K562 (cell line): ENCODE data around the gene DMWD. TPM values are rescaled to one million over a fixed set of nuclear protein-coding genes. Genes with fewer than 3 reads are reported as not detected.
A peak's percentile ranks its signal among the peaks of the same experiment; 100 is the strongest.

Experiments
- ATAC-seq: fragments of 200-7000 bp; cut with Tn5 transposase; 3 replicates; pipeline ENCODE4 v1.9.1; 2020; ENCODE audit warnings: moderate library complexity
- BruUV-seq: library from RNA; stranded (reverse); fragments of 400-500 nt; replicated peaks from 2 replicates; lab custom pipeline; 2021; lab: Mats Ljungman, UMichigan
- CTCF ChIA-PET: fragments of 300-600 bp; formaldehyde crosslinking; extraction: SDS; loops from one replicate; lab custom pipeline; 2021; ENCODE audit warnings: low intra/inter-chr PET ratio; lab: Yijun Ruan, JAX
- POLR2A ChIA-PET: fragments of 300-600, 350-650 bp; sonication (Branson Sonifier 250); formaldehyde crosslinking; extraction: SDS; loops from one replicate; lab custom pipeline; 2021; ENCODE audit warnings: antibody characterized with exemption, inconsistent platforms; lab: Yijun Ruan, JAX
- DNase-seq, 4 experiments: peaks; one replicate each; pipeline versions ENCODE4 v3.0.0 to v3.0.0-alpha.2; 2011 to 2018; ENCODE audit warnings: low spot score in 3 of 4, mixed read lengths in 3 of 4; ENCODE audit errors: extremely low read depth in 1 of 4
- FAIRE-seq: peaks from 2 replicates; lab custom pipeline; 2011; peaks lifted over from hg19 to GRCh38; lab: Jason Lieb, UNC
- H2AFZ ChIP-seq: 2 replicates; pipeline ENCODE4 v1.6.0; 2011; ENCODE audit warnings: low read depth, low read length, control low read depth, inconsistent platforms
- H3K27ac ChIP-seq: fragments of 200-600 bp; 3 replicates; pipeline ENCODE4 v1.8.0; 2011; ENCODE audit warnings: low read depth, mild to moderate bottlenecking, control low read depth, inconsistent platforms, low read length, moderate library complexity, mixed read lengths; ENCODE audit errors: extremely low read depth
- H3K27me3 ChIP-seq, 2 experiments: fragments of 300-600 bp in 1 of 2; 2 replicates in 1 of 2; 3 replicates in 1 of 2; pipeline versions ENCODE4 v1.6.0 to v1.8.0; 2011; ENCODE audit warnings: inconsistent platforms in 2 of 2, low read length in 2 of 2, mild to moderate bottlenecking in 1 of 2, mixed read lengths in 1 of 2, moderate library complexity in 1 of 2; ENCODE audit not compliant: control insufficient read depth in 2 of 2, insufficient read depth in 2 of 2
- H3K36me3 ChIP-seq: fragments of 300-600 bp; 3 replicates; pipeline ENCODE4 v1.8.0; 2011; ENCODE audit warnings: mild to moderate bottlenecking, low read length, inconsistent platforms; ENCODE audit not compliant: control insufficient read depth, insufficient read depth
- H3K4me1 ChIP-seq, 2 experiments: fragments of 200-600 bp in 1 of 2; replicated peaks in 1 of 2; 2 replicates in 1 of 2; 3 replicates in 1 of 2; pipeline versions ENCODE4 v1.5.1 to v1.8.0; 2011; ENCODE audit warnings: inconsistent platforms in 2 of 2, low read length in 2 of 2, mild to moderate bottlenecking in 1 of 2, mixed read lengths in 1 of 2, moderate library complexity in 1 of 2; ENCODE audit not compliant: control insufficient read depth in 2 of 2, insufficient read depth in 2 of 2
- H3K4me2 ChIP-seq: 2 replicates; pipeline ENCODE4 v1.6.1; 2011; ENCODE audit warnings: low read length, control low read depth, inconsistent platforms, mixed read lengths; ENCODE audit not compliant: insufficient read depth
- H3K4me3 ChIP-seq: fragments of 200-600 bp; sonication (generic), shearing (Covaris generic); 2 replicates; pipeline ENCODE4 v1.5.1; 2016; ENCODE audit warnings: control low read depth, inconsistent platforms
- H3K79me2 ChIP-seq: fragments of 200-600 bp; 3 replicates; pipeline ENCODE4 v1.8.0; 2011; ENCODE audit warnings: low read length, inconsistent platforms; ENCODE audit not compliant: control insufficient read depth, insufficient read depth
- H3K9ac ChIP-seq, 2 experiments: 2 replicates each; pipeline versions ENCODE4 v1.6.0 to v1.6.1; 2011; ENCODE audit warnings: low read depth in 2 of 2, low read length in 2 of 2, control low read depth in 1 of 2, inconsistent platforms in 1 of 2, mild to moderate bottlenecking in 1 of 2, mixed read lengths in 1 of 2; ENCODE audit not compliant: insufficient read depth in 1 of 2
- H3K9me1 ChIP-seq: one replicate; pipeline ENCODE4 v1.6.0; 2011; ENCODE audit warnings: inconsistent platforms, mild to moderate bottlenecking, low read length, moderate library complexity; ENCODE audit not compliant: control insufficient read depth, insufficient read depth
- H3K9me3 ChIP-seq: replicated peaks from 2 replicates; pipeline ENCODE4 v1.5.1; 2011; ENCODE audit warnings: low read depth, low read length, inconsistent platforms; ENCODE audit not compliant: control insufficient read depth, insufficient read depth
- H4K20me1 ChIP-seq: replicated peaks from 2 replicates; pipeline ENCODE4 v1.6.1; 2011; ENCODE audit warnings: low read length, inconsistent platforms, mixed read lengths; ENCODE audit not compliant: control insufficient read depth, insufficient read depth
- CREB5 ChIP-seq: fragments of 250-450 bp; sonication (Bioruptor Pico); IDR thresholded peaks from 2 replicates; pipeline ENCODE4 v1.5.0; 2020; ENCODE audit warnings: mild to moderate bottlenecking
- CREM ChIP-seq: IDR thresholded peaks from 2 replicates; pipeline ENCODE4 v1.6.1; 2014; ENCODE audit warnings: antibody characterized with exemption, low read depth
- E2F3 ChIP-seq: fragments of 250-450 bp; sonication (Bioruptor Pico); IDR thresholded peaks from 2 replicates; pipeline ENCODE4 v1.4.0; 2020; ENCODE audit warnings: mild to moderate bottlenecking
- MITF ChIP-seq: IDR thresholded peaks from 2 replicates; pipeline ENCODE4 v1.6.1; 2014; ENCODE audit warnings: antibody characterized with exemption
- POLR2G ChIP-seq: fragments of 200-400 bp; formaldehyde crosslinking; IDR thresholded peaks from 2 replicates; pipeline ENCODE4 v1.6.1; 2017; ENCODE audit warnings: low read depth, mild to moderate bottlenecking, antibody characterized with exemption, low read length, moderate library complexity
- TAF1 ChIP-seq: IDR thresholded peaks from 2 replicates; pipeline ENCODE4 v1.6.1; 2011; ENCODE audit warnings: mild to moderate bottlenecking, low read length, moderate library complexity; ENCODE audit not compliant: insufficient read depth, control insufficient read depth, severe bottlenecking; ENCODE audit errors: extremely low read depth
- WGBS: fragments of 100-300 bp; shearing (Covaris generic); methylation state at CpG from one replicate; pipeline ENCODE4 v1.1.6; 2016; ENCODE audit warnings: low coverage, mixed read lengths; ENCODE audit not compliant: insufficient coverage; ENCODE audit errors: missing lambda C conversion rate; 5-methylcytosine and 5-hydroxymethylcytosine counted together
- in situ Hi-C: fragments of 300-500 bp; cut with MboI; formaldehyde crosslinking; loops from 4 replicates; pipeline ENCODE4 v1.15.0; 2018; ENCODE audit warnings: inconsistent platforms, mixed read lengths
- intact Hi-C: fragments of 100-400 bp; cut with micrococcal nuclease; formaldehyde crosslinking; loops from 2 replicates; pipeline ENCODE4 v1.14.2; 2022
- polyA plus RNA-seq, 8 experiments: library from polyadenylated mRNA; depleted of rRNA in 4 of 8; stranded (reverse) in 5 of 8; unstranded in 3 of 8; fragments of >200 nt; fragmentation: Nextera tagmentation in 2 of 8; fragmentation: Illumina TruSeq in 1 of 8; extraction: Ambion mirVana in 2 of 8; extraction: Trizol in 1 of 8; gene quantifications; 2 replicates each; pipeline versions ENCODE4 v1.2.1 to v1.2.3, GENCODE V29; 2011 to 2014; ENCODE audit warnings: inconsistent platforms in 1 of 8, missing spikeins in 1 of 8
- total RNA-seq, 7 experiments: library from RNA; depleted of rRNA in 6 of 7; stranded (reverse); fragments of >200 nt in 6 of 7; fragmentation: Illumina TruSeq in 2 of 7; extraction: Trizol in 2 of 7; gene quantifications; 2 replicates each; pipeline versions ENCODE4 v1.2.1 to v1.2.3, GENCODE V29; 2011 to 2021; ENCODE audit warnings: low replicate concordance in 1 of 7

DMWD gene
- total and polyA plus RNA-seq, 9 of the 15 experiments (the other 6 are each of a cell fraction or from before 2014, with no cell fraction given), result 4.7 to 54.6 (median 19.0) TPM

GRCh38 chr19:45825917-45826893 is 33.6 kb upstream of the DMWD start:
- FAIRE-seq, result no peak
- no peaks in the 10 kb centered on the region for H3K79me2 ChIP-seq
- in situ Hi-C loops, result no loop called here
- 85% methylated on average over 21 of the region's 22 CpGs for WGBS
- peaks cover 93% of the 10 kb centered on the region; the same call in 2 of the 3 replicates for H3K36me3 ChIP-seq
- no peak overlapping the region for H3K4me2 ChIP-seq
- H3K4me3 ChIP-seq, result no peak overlapping the region
- POLR2A ChIA-PET, result interaction anchor here (0.6 to 1.7 kb wide), 6 partner anchors 9 to 137 kb away, joined by 3 to 5 read pairs (median 3); no protein-coding TSS in a partner anchor
- ATAC-seq, result no peak
- H2AFZ ChIP-seq, result no peak overlapping the region
- no peaks in the 10 kb centered on the region for H4K20me1 ChIP-seq
- no peak overlapping the region for H3K27ac ChIP-seq
- H3K4me1 ChIP-seq, result peaks cover 0 to 3% of the 10 kb centered on the region in 2 experiments; a peak in 1 of 5 replicates
- no peak overlapping the region; a peak in 1 of 4 replicates for H3K9ac ChIP-seq
- H3K27me3 ChIP-seq, result no peaks in the 10 kb centered on the region
- CTCF ChIA-PET, result no interaction called here
- no TSS peak for BruUV-seq
- no peaks in the 10 kb centered on the region for H3K9me3 ChIP-seq
- no peak for DNase-seq
- intact Hi-C loops, result no loop called here
- no peak for TF ChIP-seq MITF
- no peak for TF ChIP-seq CREM
- peak; percentile 44 for TF ChIP-seq POLR2G
- no peak for TF ChIP-seq E2F3 (CRISPR knock-in tag)
- no peak for TF ChIP-seq CREB5 (CRISPR knock-in tag)
- no peak for TF ChIP-seq TAF1
- peaks cover 6% of the 10 kb centered on the region for H3K9me1 ChIP-seq
